Regular cardiac myocyte (primary cell): ENCODE results near the gene OR5F1. TPM values are rescaled to one million over a fixed set of nuclear protein-coding genes. Genes with fewer than 3 reads are reported as not detected.

Source experiments
- total RNA-seq: library from RNA; depleted of rRNA; stranded (reverse); fragments of >200 nt; gene quantifications from 2 replicates; pipeline ENCODE4 v1.2.3, GENCODE V29; 2014

Gene OR5F1
- not detected in 2 replicates for total RNA-seq

GRCh38 chr11:55994525-55994924 is at the start of gene OR5F1:
OR5F1 (minus strand) TSS chr11:55994625; CDS start chr11:55994625, 0 bp downstream.

DNA sequence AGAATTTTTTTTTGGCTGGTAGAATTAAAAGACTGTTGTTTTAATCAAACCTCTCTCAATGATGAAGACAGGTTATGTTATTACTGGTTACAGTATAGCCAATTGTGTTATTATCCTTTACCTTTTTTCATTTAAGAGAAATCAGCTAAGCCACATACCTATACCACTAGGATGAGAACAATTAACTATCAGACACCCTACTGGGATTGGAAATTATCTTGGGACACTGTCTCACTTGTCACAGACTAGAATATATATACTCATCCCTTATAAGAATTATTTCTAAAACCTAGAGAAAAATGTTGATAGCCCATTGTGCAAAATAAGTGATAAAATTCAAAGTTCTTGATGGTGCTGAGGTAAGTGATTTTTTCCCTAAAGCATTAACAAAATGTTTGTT is 32.9 kb upstream of the OR5F1 start, which contains the start of gene OR5AS1:
Gene OR5AS1, plus strand, starts transcription at position 301 of the 400 bp plus-strand sequence. CDS start 2,765 bp downstream, outside the sequence.

GRCh38 chr11:55969845-55970244 is 24.6 kb downstream of the OR5F1 start, which contains the start of gene OR10AG1:
OR10AG1 (minus strand) TSS chr11:55969945; CDS start chr11:55969907, 38 bp downstream.

Other genes with a start within 250 kb of the OR5F1 start
- not detected in 2 replicates for gene OR5D13, start 221.2 kb downstream of the OR5F1 start, total RNA-seq
- not detected in 2 replicates for gene OR5D14, start 199.1 kb downstream of the OR5F1 start, total RNA-seq
- gene OR5L1, start 183.3 kb downstream of the OR5F1 start, total RNA-seq: not detected in 2 replicates
- gene OR5D18, start 175.0 kb downstream of the OR5F1 start, total RNA-seq: not detected in 2 replicates
- not detected in 2 replicates for gene OR5L2, start 167.4 kb downstream of the OR5F1 start, total RNA-seq
- gene OR5D16, start 155.9 kb downstream of the OR5F1 start, total RNA-seq: not detected in 2 replicates
- not detected in 2 replicates for gene TRIM51, start 111.3 kb downstream of the OR5F1 start, total RNA-seq
- not detected in 2 replicates for gene OR5W2, start 80.0 kb downstream of the OR5F1 start, total RNA-seq
- gene OR5I1, start 58.2 kb downstream of the OR5F1 start, total RNA-seq: not detected in 2 replicates
- not detected in 2 replicates for gene OR10AG1, start 24.7 kb downstream of the OR5F1 start, total RNA-seq
- not detected in 2 replicates for gene OR5AS1, start 33.0 kb upstream of the OR5F1 start, total RNA-seq
- gene OR8I2, start 98.7 kb upstream of the OR5F1 start, total RNA-seq: not detected in 2 replicates
- gene OR8H2, start 109.1 kb upstream of the OR5F1 start, total RNA-seq: not detected in 2 replicates
- not detected in 2 replicates for gene OR8H3, start 127.7 kb upstream of the OR5F1 start, total RNA-seq
- not detected in 2 replicates for gene OR8J3, start 145.6 kb upstream of the OR5F1 start, total RNA-seq
- gene OR8K5, start 165.7 kb upstream of the OR5F1 start, total RNA-seq: not detected in 2 replicates
- gene OR5J2, start 182.0 kb upstream of the OR5F1 start, total RNA-seq: not detected in 2 replicates
- not detected in 2 replicates for gene OR5T2, start 239.6 kb upstream of the OR5F1 start, total RNA-seq